K562 (cell line): ENCODE measurements around the gene RYK.

ENCODE experiments used
- ELF2 ChIP-seq: fragments of 250-450 bp; sonication (Bioruptor Pico); IDR thresholded peaks from 2 replicates; pipeline ENCODE4 v1.5.0; 2021; ENCODE audit warnings: mild to moderate bottlenecking
- ZBTB34 ChIP-seq: fragments of 250-450 bp; sonication (Bioruptor Pico); IDR thresholded peaks from 2 replicates; pipeline ENCODE4 v1.8.0; 2021; ENCODE audit warnings: mild to moderate bottlenecking, moderate library complexity
- ZNF140 ChIP-seq: fragments of 250-450 bp; sonication (Bioruptor Pico); IDR thresholded peaks from 2 replicates; pipeline ENCODE4 v1.8.0; 2021; ENCODE audit warnings: moderate library complexity, mild to moderate bottlenecking, inconsistent platforms

GRCh38 chr3:134205451-134205850 lies 45.2 kb downstream of the RYK start:
- TF ChIP-seq ZBTB34 (no peak), ZNF140 (no peak), ELF2 (no peak)
